Measurements from ENCODE around the gene SPRTN.
"Not testable (repeated sequence)": the region's sequence is repeated elsewhere in the genome, so short reads cannot be mapped to it uniquely, and the experiment has no call there.

Gene SPRTN

DNA sequence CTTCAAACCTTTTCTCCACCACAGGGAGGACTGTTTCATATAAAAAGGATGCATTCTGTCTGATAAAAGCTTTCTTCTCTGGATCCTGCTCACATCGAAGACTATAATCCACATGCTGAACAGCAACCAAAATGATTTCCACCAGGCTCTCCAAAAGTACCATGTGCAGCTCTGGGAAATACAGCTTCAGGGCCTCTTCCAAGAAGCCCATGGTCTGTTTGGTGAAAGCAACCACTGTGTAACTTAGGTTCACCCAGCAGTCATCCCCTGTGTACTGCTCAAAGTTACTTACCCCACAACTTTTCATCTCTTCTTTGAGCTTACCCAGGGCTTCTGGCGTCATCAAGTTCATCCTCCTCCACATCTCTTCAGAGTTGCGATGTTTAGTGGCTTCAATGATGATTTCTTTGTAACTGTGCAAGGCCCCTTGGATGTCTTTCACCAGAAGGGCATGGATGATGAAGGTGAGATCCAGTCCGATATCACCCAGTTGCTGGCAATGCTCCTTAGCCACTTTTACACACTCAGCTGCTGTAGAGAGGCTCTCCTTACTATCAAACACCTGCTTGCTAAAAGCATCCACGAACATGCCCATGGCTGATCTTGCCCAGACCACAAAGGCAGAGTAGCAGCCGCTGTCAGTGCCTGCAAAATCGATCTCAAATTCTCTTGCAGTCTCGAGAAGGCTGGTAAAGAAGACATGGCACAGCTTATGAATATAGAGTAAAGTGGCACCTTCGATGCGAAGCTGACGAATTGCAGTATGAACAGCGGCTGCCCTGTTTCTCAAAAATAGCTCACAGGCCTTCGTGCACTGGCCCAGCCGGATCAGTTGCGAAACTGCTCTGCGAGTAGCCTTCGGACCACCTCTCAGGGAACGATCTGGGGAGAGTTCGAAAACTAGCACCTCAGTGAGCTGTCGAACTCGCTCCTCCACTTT is 2.2 kb upstream of the SPRTN start:
- no peak for DNase-seq (ENCODE audit: low read depth in 2 of 2)

GRCh38 chr1:231337043-231337471 is 1.0 kb upstream of the SPRTN start:
- no peak for DNase-seq (ENCODE audit: low read depth in 2 of 2)

DNA sequence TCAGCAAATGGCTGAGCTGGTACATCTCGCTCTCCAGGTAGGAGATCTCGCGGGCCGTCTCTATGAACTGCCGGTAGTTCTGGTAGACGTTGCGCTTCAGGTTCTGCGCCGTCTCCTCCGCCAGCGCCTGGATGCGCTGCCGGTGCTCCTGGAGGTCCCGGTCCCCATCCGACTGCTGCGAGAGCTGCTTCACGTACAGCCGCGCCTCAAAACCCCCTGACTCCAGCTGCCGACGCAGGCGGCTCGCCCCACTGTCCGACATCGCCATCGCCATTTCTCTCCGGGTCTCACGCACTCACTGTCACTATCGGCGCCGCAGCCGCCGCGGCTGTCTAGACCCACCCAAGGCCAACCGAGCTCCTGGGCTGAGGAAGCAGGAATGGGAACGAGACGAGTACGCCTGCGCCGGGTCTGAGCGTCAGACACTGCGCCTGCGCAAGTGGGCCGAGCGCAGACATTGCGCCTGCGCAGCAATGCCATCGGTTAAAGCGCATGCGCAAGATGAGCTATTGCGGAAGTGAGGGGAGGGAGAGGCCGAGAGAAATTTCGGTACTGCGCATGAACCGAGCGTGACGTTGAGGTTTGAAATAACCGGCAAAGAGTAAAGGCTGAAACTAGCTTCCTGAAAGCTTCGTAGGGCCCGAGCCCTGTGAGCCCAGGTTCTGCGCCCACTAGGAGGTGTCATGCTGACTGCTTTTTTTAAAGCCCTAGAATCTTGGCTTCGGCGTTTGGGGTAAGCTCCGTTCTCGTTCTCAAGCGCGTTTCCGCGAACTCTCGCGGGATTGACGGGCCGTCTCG is 422 bp upstream of the SPRTN start, which contains the start of gene EXOC8:
Gene EXOC8 (minus strand): TSS at position 381 of the 798 bp plus-strand sequence. CDS start 107 bp downstream, at position 274.
- DNase-seq (ENCODE audit: low read depth in 2 of 2), result peak; percentile 90 to 92

DNA sequence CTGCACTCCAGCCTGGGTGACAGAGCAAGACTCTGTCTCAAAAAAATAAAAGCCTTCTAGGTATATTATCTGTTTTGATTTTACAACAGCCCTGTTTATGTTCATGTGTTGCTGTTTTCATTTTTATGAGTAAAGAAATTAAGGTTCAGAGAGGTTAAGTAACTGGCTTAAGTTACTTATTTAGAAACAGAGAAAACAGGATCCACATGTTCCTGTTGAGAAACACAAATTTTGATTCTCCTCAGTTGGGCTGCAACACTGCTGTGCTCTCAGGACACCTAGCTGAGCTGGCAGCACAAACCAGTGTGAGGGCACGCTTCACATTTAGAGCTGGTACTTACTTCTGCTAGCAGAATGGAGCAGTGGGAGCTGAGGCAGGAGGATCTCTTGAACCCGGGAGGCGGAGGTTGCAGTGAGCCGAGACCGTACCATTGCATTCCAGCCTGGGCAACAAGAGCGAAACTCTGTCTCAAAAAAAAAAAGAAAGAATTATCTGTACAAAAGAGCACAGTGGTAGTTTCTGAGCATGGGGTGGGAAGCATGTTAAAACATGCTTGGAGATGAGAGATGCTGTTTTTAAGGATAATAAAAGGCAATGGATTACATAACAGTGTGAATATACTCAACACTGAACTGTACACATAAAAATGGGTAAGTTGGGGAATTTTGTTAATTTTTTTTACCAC is 2.4 kb downstream of the SPRTN start:
- DNase-seq (ENCODE audit: low read depth in 2 of 2), result no peak

DNA sequence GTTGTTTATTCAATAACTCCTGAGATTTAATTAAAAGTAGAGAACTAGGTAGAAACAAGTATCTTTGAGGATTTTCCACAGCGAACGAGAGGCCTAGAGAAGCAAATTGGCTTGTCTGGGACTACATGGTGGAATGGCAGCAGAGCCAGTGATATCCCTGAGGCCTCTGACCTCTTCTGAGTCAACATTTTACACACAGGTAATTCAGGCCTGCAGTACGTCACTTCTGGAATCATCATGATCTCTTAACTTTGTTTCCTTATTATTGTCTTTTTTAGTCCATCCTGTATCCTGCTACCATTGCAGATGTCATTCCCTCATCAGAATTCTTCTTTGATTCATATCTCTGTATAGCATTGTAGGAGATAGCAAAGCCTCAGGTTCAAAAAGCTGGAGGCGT is 9.9 kb downstream of the SPRTN start:
- DNase-seq (ENCODE audit: low read depth in 2 of 2), result no peak

- DNase-seq (ENCODE audit: low read depth in 2 of 2), result no peak
These were observed 10.3 kb downstream of the SPRTN start for GRCh38 chr1:231348442-231348841.

GRCh38 chr1:231348856-231349255 is 10.8 kb downstream of the SPRTN start:
- not testable (repeated sequence) for DNase-seq (ENCODE audit: low read depth in 2 of 2)

- DNase-seq (ENCODE audit: low read depth in 2 of 2), result no peak
These were observed 13.7 kb downstream of the SPRTN start for GRCh38 chr1:231351816-231352215.

GRCh38 chr1:231353086-231353485 is 15.0 kb downstream of the SPRTN start:
- DNase-seq (ENCODE audit: low read depth in 2 of 2), result no peak

GRCh38 chr1:231354330-231355020 is 16.4 kb downstream of the SPRTN start:
- no peak for DNase-seq (ENCODE audit: low read depth in 2 of 2)

- no peak for DNase-seq (ENCODE audit: low read depth in 2 of 2)
These were observed 17.1 kb downstream of the SPRTN start for GRCh38 chr1:231355171-231355570.

DNA sequence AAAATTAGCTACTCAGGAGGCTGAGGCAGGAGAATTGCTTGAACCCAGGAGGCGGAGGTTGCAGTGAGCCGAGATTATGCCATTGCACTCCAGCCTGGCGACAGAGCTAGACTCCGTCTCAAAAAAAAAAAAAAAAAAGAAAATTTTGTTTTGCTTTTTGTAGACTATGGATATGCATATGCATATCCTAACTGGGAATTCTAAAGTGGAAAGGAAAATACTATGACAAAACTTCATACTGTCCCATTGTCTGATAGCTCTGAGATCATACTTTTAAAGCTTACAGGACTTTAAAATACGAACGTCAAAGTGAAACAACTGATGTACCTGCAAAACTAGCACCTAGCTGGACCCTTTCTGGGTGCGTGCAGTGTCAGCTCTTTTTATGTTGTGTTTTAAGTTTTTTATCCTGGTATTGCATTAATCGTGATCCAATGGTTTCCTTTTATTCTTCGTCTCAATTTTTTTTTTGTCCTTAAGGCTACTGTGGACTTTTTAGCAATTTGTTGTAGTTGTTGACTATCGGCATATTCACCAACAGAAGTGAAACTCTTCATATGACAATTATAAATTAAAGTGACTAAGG is 19.2 kb downstream of the SPRTN start:
- no peak for DNase-seq (ENCODE audit: low read depth in 2 of 2)

DNA sequence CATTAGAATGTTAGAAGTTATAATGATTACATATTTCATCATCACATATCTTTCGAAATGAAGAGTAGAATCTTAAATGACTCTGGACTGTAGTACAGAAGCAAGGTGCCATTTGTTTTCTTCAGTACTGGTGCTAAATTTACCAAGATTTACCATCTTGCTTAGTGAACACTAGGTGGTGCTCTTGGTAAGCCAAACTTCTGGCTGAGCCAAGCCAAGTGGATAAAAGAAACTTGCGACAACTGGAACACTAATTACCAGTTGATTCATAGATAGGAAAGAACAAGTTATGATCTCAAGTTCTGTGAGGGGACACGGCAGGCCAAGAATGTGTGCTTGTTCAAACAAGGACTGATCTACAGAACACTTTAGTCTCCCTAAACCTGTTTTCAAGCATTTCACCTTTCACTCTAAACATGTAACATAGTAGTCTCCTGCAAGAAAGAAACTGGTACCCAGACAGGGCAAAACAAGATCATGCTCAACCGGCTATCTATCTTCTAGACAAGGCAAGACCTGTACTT is 19.8 kb downstream of the SPRTN start:
- peak; percentile 22 to 23 for DNase-seq (ENCODE audit: low read depth in 2 of 2)

- DNase-seq (ENCODE audit: low read depth in 2 of 2), result peak; percentile 49 to 55
These were observed 21.0 kb downstream of the SPRTN start for GRCh38 chr1:231359113-231359512.

DNA sequence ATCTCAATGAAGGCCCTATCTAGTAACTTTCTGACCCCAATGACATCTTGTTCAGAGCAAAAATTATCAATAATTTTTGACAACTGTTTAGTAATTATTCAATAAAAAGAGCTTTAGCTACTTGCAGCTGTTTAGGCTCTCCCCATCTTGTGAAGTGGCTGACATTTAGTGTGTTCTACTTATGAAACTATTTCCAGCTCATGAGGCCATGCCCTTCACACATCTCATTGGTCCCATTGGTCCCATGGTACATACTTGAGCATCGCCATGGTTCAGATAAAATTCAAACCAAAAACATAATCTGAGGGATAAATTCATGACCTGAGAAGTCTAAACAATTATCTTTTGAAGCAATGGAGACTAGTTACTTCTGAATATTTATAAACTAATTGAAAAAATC is 24.2 kb downstream of the SPRTN start:
- DNase-seq (ENCODE audit: low read depth in 2 of 2), result no peak

- no peak for DNase-seq (ENCODE audit: low read depth in 2 of 2)
These were observed 25.5 kb downstream of the SPRTN start for GRCh38 chr1:231363624-231364023.

DNA sequence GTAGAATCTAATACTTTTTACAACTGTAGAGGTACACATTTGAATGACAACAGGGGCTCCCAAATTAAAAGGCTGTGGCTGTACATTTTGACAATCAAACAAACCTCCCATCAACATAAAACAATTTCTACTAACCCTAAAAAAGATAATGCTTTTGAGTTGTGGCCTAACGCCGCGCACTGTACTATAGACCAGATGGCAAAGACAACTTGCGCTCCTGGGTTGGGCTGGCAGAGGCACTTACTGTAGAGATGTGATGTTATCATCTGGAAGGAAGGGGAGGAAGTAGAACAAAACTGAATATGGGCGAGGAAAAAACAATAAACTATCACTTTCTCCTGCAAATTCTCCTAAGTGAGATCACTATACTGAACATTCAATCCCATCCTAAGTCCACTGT is 26.1 kb downstream of the SPRTN start:
- DNase-seq (ENCODE audit: low read depth in 2 of 2), result no peak

DNA sequence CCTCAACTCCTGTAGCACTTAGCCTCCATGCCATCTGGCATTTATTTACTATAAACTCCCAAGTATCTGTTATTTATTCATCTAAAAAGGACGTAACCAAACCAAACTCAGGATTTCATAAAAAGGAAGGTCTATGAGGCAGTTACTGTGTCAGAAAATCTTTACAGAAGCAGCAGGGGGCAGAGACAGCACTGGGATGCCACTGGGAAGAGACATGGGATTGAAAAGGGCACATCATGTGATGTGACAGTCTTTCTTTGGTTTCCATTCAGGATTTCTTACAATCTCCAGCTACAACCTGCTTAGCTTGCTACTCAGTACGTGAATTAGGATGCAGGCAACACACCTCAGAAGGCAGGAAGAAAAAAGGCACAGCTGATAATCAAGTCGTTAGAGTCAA is 31.2 kb downstream of the SPRTN start:
- DNase-seq (ENCODE audit: low read depth in 2 of 2), result no peak

DNA sequence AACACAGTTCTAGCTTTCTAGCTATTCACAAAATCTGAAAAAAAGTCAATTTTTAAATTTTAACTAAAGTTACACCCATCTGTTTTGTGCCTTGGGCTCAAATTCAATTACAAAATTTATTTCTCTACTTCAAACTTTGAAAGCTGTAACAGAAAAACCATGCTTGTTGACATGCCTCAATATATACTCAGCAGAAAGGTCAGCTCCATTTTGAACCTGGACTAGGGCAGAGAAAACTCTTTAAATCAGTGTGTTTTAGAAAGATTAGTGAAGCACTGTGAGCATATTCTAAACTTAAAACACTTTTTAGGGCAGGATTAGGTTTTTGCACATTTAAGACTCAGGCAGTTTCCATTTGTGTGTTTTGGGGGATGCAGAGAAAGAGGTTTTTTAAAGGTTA is 34.4 kb downstream of the SPRTN start:
- no peak for DNase-seq (ENCODE audit: low read depth in 2 of 2)

- no peak for DNase-seq (ENCODE audit: low read depth in 2 of 2)
These were observed 36.3 kb downstream of the SPRTN start for GRCh38 chr1:231374394-231374793.

GRCh38 chr1:231376101-231376500 is 38.0 kb downstream of the SPRTN start:
- no peak for DNase-seq (ENCODE audit: low read depth in 2 of 2)
